ENCODE results near the gene ATG4C. TPM values are rescaled to one million over a fixed set of nuclear protein-coding genes. Genes with fewer than 3 reads are reported as not detected.

Gene ATG4C
- total and polyA plus RNA-seq, 2 experiments from 2014 or later: 7.2 to 10.6 TPM

GRCh38 chr1:62908168-62908695 is 124.3 kb downstream of the ATG4C start:
- Histone ChIP-seq H3K36me3 (replicated peaks; ENCODE audit: insufficient read depth, low read depth) (no peaks in the 10 kb centered on the region), H3K27me3 (no peaks in the 10 kb centered on the region), H3K79me2 (no peaks in the 10 kb centered on the region), H3K9me2 (replicated peaks; ENCODE audit: insufficient read depth) (no peaks in the 10 kb centered on the region), H3K4me1 (ENCODE audit: insufficient read depth) (no peaks in the 10 kb centered on the region), H3K4me2 (no peak overlapping the region), H4K20me1 (ENCODE audit: insufficient read depth, poor library complexity, severe bottlenecking) (no peaks in the 10 kb centered on the region), H3K9me3 (ENCODE audit: low read depth) (no peaks in the 10 kb centered on the region), H3K4me3 (no peak overlapping the region), H2AFZ (no peak overlapping the region), H3K27ac (no peak overlapping the region)
- DNase-seq (ENCODE audit: low spot score): no peak
- WGBS (ENCODE audit: low lambda C conversion rate, missing lambda C conversion rate): 51% methylated on average over 2 of the region's 2 CpGs
- TF ChIP-seq EZH2phosphoT487 (IDR thresholded peaks at IDR 0.05; ENCODE audit: low read depth, severe bottlenecking, unreplicated experiment) (no peak), CTCF (IDR thresholded peaks at IDR 0.05; ENCODE audit: poor library complexity) (no peak), EZH2 (IDR thresholded peaks at IDR 0.05; ENCODE audit: borderline replicate concordance) (no peak)

- Histone ChIP-seq H3K27ac (no peak overlapping the region), H2AFZ (no peak overlapping the region)
Observed at GRCh38 chr1:62912028-62912638, 128.2 kb downstream of the ATG4C start.

More at GRCh38 chr1:62912028-62912638, 128.2 kb downstream of the ATG4C start:
- H4K20me1 ChIP-seq (ENCODE audit: insufficient read depth, poor library complexity, severe bottlenecking): no peaks in the 10 kb centered on the region
- H3K27me3 ChIP-seq: no peaks in the 10 kb centered on the region
- no peaks in the 10 kb centered on the region for H3K9me3 ChIP-seq (ENCODE audit: low read depth)
- DNase-seq (ENCODE audit: low spot score): peak; percentile 27
- H3K79me2 ChIP-seq: no peaks in the 10 kb centered on the region
- H3K4me2 ChIP-seq: no peak overlapping the region
- no peaks in the 10 kb centered on the region for H3K9me2 ChIP-seq (replicated peaks; ENCODE audit: insufficient read depth)
- no peak overlapping the region for H3K4me3 ChIP-seq
- no peaks in the 10 kb centered on the region for H3K4me1 ChIP-seq (ENCODE audit: insufficient read depth)
- no peak for TF ChIP-seq EZH2 (IDR thresholded peaks at IDR 0.05; ENCODE audit: borderline replicate concordance)
- peak; percentile 52 for TF ChIP-seq CTCF (IDR thresholded peaks at IDR 0.05; ENCODE audit: poor library complexity)
- TF ChIP-seq EZH2phosphoT487 (IDR thresholded peaks at IDR 0.05; ENCODE audit: low read depth, severe bottlenecking, unreplicated experiment): no peak
- no peaks in the 10 kb centered on the region for H3K36me3 ChIP-seq (replicated peaks; ENCODE audit: insufficient read depth, low read depth)

Other genes with a start within 250 kb of the ATG4C start
- gene ANGPTL3, start 186.6 kb upstream of the ATG4C start, total RNA-seq: 81.8 and 88.6 TPM in 2 replicates
- gene ANGPTL3, start 186.6 kb upstream of the ATG4C start, polyA plus RNA-seq: 23.8 and 42.2 TPM in 2 replicates
- gene DOCK7, start 95.7 kb upstream of the ATG4C start, total RNA-seq: 53.4 and 194 TPM in 2 replicates
- gene DOCK7, start 95.7 kb upstream of the ATG4C start, polyA plus RNA-seq: 22.4 and 24.4 TPM in 2 replicates